Activated gamma-delta T cell treated with anti-CD3 and anti-CD28 coated beads, Interleukin-2, amount 50 U/mL, for 16 hours (primary cell): ENCODE measurements around the gene BCAM.
A peak's percentile ranks its signal among the peaks of the same experiment; 100 is the strongest.

Experiments used
- DNase-seq: peaks from one replicate; pipeline ENCODE4 v3.0.0-alpha.2; 2020; ENCODE audit warnings: low read depth

The BCAM gene

DNA sequence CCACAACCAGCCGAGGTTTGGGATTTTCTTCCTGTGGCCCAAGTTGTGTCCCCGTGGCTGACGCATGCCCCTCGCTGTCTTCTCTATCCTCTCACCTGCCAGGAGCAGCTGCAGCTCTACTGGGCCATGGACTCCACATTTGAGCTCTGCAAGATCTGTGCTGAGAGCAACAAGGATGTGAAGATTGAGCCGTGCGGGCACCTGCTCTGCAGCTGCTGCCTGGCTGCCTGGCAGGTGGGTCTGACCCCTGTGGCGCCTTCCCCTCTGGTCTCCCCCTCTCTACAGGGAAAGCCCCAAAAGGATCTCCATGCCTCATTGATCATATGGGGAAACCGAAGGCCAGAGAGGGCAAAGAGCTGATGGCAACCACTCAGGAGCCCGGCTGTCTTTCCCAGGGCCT is 16.6 kb upstream of the BCAM start:
- no peak for DNase-seq

DNA sequence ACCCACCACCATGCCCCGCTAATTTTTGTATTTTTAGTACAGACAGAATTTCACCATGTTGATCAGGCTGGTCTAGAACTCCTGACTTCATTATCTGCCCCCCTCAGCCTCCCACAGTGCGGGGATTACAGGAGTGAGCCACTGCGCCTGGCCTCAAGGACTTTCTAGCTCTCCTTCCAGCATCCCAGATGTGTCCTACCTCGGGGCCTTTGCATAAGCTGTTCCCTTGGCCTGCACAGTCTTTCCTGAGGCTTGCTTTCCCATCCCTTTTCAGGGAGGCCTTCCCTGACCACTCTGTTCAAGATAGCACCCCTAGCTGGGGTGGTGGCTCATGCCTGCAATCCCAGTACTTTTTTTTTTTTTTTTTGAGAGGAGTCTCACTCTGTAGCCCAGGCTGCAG is 14.3 kb upstream of the BCAM start:
- DNase-seq = no peak

DNA sequence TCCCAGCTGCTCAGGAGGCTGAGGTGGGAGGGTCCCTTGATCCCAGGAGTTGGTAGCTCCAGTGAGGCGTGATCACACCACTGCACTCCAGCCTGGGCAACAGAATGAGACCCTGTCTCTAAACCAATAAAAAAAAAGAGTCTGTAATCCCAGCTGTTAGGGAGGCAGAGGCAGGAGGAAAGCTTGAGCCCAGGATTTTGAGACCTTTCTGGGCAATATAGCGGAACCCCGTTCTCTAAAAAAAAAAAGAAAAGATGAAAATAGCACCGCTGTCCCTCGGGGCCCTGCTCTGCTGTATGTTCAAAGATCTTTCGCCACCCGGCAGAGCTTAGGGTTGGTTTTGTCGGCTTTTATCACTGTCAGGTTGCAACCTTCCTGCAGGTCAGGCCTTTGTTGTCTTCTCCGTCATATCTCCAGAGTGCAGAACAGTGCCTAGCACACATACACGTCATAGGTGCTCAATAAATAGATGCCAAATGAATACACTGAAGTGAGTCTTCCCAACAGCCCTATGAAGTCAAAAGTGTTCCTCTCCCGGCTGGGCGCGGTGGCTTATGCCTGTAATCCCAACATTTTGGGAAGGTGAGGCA is 13.4 kb upstream of the BCAM start:
- no peak for DNase-seq

DNA sequence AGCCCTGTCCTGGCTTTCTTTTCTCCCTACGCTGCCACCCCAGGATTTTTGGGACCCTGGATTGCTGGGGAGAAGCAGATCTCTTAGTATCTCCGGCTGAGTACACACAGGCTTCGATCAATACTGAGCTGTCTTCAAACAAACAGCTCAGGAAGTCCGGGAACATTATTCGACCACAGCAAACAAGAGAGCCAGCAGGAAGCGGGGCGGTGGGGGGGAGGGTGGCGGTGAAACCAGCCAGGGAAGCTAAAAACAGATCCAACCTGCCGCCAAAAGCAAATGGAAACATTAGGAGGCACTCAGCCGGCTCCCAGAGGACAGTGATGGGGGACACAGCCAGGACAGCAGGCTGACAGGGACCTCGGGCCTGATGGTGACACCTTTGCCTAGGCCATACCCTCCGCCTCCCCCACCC is 12.2 kb upstream of the BCAM start:
- DNase-seq = no peak

DNA sequence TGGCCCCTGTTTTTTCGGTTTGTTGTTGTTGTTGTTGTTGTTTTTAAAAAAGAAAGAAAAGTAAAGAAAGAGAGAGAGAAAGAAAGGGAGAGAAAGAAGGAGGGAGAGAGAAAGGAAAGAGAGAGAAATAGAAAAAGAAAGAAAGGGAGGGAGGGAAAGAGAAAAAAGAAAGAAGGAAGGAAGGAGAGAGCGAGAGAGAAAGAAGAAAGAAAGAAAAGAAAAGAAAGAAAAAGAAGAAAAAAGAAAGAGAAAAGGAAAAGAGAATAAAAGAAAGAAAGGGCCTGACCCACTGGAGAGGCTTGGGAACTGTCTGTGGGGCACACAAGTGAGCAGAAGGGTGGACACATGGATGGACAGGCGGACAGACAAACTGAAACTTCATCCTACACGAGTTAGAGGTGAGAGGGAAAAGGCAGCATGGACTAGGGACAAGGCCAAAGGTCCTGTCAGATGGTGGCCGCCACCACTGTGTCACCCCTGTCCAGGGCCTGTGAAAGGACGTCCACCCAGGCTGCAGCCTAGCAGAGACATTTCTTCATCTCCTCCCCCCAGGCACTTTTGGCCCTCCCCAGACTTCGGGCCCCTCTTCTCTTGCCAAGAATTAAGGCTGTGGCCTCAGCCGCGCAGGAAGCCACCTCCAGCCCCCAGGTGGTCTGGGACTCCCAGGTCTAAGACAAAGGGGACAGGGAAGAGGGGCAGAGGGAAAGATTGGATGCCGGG is 9.1 kb upstream of the BCAM start:
- no peak for DNase-seq

DNA sequence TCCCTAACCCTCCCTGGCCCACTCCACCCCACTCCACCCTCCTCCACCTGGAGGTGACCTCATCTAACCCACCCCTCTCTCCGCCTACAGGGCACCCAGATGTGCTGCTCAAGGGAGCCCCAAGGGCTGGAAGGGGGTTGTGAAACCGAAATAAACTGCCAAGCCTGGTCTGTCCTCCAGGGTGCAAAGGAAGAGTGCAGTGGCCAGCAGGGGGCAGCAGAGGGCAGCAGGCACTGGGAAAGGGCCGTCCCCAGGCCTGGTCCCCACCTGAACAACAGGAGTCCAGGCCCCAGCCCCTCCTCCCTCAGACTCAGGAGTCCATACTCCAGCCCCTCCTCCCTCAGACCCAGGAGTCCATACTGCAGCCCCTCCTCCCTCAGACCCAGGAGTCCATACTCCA is 8.4 kb upstream of the BCAM start:
- DNase-seq = peak; percentile 79

DNA sequence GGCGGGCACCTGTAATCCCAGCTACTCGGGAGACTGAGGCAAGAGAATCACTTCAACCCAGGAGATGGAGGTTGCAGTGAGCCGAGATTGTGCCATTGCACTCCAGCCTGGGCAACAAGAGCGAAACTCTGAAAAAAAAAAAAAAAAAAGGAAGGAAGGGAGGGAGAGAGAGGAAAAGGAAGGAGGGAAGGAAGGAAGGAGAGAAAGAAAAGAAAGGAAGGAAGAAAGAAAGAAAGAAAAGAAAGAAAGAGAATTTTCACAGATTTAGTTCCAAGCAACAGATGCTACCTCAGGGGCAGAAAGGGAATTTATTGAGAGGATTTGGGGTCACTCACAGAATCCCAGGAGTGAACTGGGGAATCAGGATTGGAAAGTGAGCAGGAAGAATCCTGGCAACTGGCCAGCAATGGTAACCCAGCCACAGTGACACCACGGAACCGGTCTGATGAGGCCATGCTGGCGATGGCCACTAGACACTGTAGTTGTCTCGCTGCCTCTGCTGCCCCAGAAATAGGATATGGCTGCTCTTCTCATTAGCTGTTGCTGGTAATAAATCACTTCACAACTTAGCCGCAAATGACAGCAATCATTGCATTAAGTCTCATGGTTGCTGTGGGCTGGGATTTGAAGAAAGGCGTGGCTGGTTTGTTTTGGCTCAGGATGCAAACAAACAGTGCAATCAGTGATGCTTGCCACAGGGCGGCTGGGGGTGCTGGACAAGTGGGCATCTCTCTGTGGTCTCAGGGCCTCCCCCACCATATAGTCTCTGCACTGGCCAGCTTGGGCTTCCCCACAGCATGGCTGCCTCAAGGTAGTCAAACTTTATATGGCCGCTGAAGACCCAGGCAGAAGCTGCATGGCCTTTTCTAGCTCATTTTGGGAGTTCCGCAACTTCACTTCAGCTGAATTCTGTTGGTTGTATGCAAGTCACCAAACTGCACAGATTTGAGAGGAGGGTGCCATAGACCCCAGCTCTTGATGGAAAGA is 5.2 kb upstream of the BCAM start:
- no peak for DNase-seq

DNA sequence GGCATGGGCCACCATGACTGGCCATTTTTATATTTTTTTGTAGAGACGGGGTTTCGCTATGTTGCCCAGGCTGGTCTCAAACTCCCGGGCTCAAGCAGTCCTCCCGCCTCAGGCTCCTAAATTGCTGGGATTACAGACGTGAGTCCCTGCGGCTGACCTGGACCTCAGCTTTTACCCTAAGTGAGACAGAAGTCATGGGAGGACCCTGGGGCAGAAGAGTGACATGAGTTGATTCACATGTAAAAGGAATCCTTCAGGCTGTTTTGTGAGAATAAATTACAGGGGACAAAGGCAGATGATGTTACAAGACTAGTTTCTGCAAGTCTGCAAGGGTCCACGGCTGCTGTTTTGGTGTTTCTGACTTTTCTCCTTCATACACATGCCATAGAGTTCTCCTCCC is 2.6 kb upstream of the BCAM start:
- no peak for DNase-seq

DNA sequence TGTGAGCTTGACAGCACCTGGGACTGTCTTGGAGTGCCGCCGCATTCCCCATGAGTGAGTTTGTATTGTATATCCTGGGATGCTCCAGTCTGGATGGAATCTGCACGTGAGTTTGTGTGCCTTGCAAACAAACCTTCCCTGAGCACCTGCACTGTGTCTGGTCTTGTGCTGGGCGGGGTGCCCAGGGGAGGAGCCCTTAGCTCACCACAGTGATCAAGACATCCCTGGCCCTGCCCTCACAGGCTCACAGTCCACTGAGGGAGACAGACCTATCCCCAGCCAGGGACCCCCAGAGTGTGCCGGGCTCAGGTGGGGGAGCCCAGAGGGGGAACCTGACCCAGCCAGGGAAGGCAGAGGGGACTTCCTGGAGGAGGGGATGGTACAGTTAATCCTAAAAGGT is 1.7 kb upstream of the BCAM start:
- no peak for DNase-seq

DNA sequence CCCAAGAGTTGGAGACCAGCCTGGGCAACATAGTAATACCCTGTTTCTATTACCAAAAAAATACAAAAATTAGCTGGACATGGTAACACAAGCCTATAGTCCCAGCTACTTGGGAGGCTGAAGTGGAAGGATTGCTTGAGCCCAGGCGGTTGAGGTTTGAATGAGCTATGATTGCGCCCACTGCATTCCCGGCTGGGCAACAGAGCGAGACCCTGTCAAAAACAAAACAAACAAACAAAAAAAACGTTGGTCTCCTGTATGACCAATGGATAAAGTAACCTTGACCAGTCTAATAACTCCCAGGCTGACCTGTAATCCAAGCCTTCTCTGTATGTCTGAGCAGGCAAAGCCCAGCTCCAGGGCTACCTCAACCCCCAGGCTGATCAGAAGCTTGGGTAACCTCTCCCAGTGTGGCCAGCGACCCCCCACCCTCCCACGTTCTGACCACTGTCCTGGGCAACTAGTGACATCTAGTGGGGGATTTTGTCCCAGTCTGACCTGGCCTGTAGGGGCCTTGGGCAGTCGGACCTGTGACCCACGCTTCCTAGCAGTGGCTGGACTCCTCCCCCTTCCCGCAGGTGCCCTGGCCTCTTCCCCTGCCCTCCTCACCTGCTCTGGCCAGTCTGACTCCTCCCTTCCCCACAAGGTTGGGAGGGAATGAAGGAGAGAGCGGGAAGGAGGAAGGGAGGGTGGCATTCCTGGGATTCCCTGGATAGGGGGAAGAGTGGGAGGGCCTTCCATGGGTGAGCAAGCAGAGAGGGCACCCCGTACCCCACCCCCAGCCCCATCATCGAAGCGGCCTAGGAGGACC is 1.0 kb upstream of the BCAM start:
- DNase-seq = no peak

DNA sequence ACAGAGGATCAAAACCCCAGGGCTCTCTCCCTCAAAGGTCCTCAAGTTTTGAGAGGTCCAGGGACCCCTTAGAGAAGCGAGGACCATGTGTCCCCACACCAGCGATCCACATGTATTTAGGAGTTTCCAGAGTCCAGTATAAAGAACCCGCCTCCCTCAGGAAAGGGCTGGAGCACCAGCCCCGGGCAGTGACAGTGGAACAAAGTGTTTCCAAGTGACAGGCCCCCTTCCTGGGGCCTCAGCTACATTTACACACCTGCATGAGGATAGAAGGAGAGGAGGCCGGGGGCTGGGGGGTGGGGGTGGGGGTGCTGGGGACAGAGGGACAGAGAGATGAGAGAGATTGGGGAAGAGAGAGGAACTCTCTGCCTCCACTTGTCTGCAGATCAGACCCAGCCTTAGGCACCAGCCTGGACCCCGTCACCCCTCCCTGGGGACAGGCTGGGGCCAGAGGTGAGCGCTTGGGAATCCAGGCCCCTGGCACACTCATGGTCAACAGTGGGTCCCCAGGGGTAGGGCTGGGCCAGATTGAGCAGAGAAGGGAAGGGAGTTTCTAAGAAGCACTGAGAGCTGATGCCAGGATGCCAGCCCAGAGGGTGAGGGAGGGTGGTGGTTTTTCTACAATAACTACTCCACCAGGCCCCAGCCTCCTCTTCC is 802 bp downstream of the BCAM start:
- no peak for DNase-seq

DNA sequence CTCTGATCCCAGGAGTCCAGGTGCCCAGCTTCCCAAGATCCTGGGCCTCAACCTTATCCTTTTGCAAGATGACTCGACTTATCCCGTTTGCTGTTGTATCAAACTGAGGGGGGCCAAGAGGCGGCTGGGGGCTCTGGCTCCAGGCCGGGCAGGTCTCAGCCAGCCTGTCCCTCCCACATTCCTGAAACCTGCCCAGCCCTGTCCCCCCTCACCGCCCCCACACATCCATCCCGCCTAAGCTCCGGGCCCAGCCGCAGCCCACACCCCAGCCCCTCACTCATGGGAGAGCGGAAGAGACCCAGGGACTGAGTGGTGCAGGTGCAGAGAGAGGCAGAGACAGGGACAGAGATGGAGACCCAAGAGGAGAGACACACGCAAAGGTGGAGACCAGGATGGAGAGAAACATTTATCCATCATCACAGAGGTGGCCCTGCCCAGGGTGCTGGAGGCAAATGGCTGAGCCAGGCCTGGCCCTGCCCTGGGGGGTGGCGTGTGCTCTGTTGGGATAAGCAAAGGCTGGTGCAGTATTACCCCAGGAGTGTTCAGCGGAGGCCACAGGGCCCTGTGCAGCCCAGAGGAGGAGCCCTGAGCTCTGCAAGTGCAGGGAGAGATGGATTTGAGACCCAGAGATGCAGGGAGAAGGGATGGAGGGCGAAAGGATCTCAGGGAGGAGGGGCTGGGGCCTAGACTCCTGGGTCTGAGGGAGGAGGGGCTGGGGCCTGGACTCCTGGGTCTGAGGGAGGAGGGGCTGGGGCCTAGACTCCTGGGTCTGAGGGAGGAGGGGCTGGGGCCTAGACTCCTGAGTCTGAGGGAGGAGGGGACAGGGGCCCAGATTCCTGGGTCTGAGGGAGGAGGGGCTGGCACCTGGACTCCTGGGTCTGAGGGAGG is 1.6 kb downstream of the BCAM start:
- DNase-seq = no peak

DNA sequence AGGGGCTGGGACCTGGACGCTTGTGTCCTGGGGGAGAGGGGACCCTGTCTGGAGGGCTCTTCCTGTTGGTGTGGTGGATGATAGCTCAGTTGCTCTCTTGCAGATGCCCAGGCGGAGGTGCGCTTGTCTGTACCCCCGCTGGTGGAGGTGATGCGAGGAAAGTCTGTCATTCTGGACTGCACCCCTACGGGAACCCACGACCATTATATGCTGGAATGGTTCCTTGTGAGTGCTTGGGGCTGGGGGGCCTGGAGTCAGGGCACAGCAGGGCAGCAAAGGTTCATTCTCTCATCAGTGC is 2.2 kb downstream of the BCAM start:
- no peak for DNase-seq

DNA sequence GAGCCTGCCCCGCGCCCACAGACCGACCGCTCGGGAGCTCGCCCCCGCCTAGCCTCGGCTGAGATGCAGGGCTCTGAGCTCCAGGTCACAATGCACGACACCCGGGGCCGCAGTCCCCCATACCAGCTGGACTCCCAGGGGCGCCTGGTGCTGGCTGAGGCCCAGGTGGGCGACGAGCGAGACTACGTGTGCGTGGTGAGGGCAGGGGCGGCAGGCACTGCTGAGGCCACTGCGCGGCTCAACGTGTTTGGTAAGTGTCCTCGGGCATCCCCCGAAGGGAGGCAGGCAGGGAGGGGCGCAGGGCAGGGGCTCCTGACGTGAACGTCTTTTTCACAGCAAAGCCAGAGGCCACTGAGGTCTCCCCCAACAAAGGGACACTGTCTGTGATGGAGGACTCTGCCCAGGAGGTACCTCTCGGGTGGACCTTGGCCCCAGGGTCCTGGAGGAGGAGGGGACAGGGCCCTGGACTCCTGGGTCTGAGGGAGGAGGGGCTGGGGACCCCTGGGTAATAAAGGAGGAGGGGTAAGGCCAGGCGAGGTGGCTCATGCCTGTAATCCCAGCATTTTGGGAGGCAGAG is 3.3 kb downstream of the BCAM start:
- no peak for DNase-seq

DNA sequence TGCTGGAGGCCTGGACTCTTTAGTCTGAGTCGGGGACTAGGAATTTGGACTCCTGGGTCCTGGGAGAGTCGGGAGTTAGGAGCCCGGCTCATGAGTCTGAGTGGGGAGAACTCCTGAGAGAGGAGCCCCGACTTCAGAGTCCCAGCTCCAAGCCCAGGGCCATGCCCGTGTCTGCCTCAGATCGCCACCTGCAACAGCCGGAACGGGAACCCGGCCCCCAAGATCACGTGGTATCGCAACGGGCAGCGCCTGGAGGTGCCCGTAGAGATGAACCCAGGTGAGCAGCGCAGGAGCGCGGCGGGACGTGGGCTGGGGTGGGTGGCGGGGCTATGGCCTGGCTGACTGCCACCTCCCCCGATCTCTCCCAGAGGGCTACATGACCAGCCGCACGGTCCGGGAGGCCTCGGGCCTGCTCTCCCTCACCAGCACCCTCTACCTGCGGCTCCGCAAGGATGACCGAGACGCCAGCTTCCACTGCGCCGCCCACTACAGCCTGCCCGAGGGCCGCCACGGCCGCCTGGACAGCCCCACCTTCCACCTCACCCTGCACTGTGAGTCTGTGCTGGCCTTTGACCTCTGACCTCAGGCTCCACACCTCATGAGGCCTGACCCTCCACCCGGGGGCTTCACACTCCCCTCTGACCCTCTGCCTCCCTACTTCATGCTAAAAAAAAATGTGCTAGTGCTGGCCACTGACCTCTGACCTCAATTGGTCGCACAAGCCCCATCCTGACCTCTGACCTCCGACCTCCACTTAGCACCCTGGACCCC is 4.4 kb downstream of the BCAM start:
- DNase-seq = no peak

DNA sequence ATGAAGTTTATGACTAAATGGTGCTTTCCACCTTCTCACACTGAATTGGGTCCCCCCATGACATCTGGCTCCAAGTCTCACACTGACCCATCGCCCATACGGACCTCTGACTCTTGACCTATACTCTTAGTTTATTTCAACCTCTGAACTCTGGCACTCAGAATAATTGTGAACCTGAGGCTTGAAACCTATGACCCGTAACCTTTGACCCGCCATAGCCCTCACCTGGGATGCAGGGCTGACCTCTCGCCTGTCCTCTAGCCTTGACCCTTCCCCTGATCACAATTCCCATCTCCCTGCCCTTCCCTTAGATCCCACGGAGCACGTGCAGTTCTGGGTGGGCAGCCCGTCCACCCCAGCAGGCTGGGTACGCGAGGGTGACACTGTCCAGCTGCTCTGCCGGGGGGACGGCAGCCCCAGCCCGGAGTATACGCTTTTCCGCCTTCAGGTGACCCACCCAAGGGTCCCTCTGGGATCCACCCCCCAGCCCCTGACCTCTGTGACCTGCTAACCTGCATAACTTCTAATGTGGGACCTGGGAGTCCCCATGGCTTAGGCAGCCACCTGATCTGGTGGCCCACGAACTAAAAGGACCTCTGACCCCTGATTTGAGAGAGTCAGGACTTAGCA is 5.1 kb downstream of the BCAM start:
- no peak for DNase-seq

DNA sequence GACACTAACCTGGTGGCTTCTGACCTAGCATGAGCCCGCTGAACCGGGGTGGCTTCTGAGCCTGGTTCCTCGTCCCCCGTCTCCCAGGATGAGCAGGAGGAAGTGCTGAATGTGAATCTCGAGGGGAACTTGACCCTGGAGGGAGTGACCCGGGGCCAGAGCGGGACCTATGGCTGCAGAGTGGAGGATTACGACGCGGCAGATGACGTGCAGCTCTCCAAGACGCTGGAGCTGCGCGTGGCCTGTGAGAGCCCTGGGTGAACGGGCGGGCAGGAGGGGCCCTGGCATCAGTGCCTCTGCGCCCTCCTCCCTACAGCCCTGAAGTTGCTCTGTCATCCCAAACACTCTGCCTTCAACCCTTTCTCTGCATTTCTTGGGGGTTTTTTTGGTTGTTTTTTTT is 5.6 kb downstream of the BCAM start:
- DNase-seq = no peak

DNA sequence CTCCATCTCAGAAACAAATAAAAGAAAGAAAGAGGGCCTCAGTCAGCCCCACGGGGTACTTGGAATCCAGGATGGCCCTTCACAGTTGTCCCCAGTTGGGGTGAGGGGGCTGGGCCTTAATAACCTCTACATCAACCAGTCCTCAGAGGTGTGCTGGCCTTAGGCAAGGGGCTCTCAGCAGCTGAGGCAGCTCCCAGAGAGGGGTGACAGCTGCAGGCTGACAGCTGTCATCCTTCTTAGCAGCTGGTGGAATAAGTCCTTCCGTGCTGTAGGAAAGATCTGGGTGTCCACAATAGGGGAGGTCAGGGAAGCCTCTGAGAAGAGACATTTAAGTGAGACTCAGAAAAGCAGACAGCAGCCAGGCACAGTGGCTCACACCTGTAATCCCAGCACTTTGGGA is 7.4 kb downstream of the BCAM start:
- no peak for DNase-seq
